HG02623 (cell line): Measurements from ENCODE around the gene POLA1.

ENCODE experiments used
- ATAC-seq: cut with Tn5 transposase; IDR thresholded peaks from one replicate; pipeline ENCODE4 v1.9.1; 2021; ENCODE audit warnings: moderate library complexity; ENCODE audit not compliant: unreplicated experiment

POLA1 gene

DNA sequence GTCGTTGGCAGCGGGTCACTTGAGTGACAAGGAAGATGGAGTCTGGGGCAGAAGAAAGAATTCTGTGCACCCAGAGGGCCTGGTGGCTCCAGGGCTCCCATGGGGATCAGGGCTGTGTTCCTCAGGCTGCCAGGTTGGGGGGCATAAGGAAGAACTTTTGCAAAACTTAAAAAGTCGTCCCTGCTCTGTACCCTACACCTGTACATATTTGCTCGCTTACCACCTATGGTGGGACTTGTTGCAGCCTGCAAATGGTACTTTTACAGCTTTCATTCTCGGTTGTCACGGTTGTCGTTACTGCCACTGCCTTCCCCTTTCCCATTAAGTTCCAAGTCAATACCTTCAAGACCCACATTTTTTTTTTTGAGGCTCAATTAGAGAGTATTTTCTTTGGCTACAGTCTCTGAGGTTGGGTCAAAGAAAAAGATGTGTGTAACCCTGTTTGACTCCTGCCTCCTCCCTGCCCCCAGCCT, 312.9 kb downstream of the POLA1 start:
- no peak for ATAC-seq

DNA sequence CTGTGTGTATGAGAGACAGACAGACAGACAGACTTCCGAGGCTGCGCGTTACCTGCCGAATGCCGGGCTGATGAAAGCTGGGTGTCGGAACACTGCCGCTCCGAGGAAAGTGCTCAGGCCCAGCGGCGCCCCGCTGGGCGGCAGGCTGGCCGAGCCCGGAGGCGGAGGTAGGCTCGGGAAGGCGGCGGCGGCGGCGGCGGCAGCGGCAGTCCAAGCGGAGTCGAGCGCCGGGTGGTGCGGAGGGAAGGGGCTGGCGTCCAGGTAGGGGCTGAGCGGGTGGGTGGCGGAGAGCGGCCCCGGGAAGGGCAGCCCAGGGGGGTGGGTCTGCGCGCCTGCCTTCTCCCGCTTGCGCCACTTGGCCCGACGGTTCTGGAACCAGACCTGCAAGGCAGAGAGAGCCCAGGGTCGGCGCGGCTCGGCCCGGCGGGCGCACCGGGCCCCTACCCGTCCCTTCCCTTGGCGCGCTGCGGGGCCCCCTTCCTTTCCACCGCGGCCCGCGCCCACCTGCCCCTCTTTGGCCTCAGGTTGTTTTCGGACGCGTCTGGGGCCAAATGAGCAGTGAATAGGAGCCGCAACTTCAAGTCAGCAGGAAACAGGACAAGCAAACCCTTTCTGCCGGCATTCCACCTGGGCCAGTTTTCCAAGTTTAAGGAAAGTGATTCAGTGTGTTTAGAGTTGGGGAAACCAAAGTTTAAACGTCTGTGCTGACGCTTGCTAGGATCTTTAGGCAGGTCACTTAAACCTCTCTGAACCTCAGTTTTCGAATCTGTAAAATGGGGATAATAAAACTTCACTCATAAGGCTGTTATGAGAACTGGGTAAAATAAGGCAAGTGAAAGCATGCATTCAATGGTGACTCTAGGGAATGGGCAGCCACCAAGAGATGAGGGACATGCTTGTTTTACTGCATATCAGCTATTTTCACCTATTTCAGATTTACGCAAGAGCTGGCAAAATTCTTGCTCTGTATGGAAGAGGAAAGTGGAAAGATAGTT, 313.6 kb downstream of the POLA1 start:
- ATAC-seq = no peak

DNA sequence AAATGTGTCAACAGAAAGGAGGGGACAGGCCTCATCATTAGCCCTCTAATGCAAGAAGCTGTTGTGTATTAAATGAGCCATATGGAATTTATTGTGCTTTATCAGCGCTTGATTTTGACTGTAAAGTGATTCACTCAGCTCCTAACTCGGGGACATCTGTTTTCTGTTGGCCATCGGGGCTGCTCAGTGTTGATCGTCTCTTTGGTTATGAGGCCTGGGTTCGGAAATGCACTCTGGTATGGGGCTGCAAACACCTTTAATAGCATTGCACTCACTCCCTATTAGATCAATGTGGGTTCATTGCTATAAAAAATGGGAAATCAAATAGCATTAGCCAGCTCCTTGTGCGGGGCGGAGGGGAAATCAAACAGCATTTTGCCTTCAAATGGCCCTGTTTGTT, 315.7 kb downstream of the POLA1 start:
- no peak for ATAC-seq

DNA sequence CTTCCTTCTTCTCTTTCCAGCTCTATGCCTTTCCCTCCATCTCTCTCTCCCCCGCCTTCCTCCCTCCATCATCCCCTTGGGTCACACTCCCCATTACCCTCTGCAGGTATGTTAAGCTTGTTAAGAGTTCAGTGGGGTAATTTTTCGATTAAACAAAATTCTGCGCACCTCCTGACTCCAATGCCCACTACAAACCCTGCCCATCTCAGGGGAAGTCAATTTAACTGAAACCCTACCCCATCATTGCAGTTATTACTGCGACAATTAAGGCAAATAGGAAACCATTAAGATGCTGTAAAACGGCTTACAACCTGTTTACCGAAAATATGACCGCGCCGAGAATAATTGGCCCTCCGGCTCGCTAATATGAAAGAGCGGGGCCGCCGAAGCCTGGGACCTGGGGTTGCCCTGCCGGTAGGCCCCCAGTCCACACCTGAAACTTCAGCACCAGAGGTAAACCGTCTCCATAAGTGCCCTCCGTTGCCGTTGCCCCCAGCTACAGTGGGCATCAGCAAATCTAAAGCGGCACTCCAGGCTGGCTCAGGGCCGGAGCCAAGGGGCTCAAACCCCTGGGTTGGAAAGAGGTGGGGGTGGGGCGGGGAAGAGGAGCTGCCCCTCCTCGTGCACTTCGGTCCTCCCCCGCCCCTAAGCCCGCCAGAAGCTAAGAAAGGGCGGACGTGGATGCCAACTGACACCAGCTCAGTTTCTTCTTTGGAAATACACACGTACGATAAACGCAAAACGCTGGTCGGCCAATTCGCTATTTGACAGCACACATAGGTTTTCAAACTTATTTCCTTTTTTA, 317.3 kb downstream of the POLA1 start:
- ATAC-seq = no peak

DNA sequence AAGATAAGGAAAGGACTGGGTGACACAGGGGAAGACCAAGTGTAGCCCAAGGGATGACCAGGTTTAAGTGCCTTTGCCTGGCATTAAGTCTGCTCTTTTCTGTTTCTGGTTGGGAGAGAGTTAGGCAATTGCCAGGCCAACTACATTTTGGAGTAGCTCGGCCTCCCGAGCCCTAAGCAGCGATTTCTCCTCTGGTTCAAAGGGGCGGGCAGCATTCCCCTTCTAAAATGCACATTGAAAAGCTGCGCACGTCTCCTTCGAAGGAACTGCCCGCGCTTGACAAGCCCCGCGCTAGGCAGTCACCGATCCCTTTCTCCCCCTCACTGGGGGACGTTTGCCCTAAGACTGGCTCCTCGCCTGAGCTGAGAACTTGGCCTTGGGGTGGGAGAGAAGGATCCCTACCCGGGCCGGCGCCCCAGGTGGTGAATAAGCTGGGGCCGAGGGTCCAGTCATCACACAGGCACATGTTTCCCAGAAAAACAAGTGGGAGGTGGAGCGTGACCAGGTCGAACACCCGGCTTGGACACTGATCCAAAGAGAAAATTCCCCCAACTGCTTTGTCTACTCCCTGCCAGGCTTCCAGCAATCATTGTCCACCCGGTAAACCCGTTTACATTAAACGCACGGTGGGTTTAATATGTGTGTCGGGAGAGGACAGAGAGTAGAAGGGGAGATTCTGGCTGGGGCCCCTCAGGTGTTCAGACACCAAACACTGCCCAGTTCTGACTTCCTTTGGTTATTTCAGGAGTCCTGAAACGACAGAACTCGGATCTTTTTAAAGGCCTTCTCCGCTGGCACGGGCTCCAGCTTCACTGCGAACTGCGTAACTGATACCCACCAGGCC, 318.1 kb downstream of the POLA1 start:
- ATAC-seq = no peak

DNA sequence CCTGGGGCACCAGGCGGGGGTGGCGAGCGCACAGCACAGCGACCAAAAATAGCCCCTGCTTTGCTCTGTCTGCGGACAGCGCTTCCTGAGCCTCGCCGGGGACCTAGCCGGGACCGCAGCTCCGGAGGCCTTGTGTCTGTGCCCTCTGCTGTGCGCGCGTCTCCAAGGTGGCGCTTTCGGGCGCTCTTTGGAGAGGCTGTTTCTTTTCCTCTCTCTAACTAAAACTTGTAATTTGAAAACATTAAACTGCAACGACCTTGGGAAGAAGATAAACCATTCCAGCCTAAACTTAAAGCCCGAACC, 318.7 kb downstream of the POLA1 start:
- ATAC-seq = no peak

DNA sequence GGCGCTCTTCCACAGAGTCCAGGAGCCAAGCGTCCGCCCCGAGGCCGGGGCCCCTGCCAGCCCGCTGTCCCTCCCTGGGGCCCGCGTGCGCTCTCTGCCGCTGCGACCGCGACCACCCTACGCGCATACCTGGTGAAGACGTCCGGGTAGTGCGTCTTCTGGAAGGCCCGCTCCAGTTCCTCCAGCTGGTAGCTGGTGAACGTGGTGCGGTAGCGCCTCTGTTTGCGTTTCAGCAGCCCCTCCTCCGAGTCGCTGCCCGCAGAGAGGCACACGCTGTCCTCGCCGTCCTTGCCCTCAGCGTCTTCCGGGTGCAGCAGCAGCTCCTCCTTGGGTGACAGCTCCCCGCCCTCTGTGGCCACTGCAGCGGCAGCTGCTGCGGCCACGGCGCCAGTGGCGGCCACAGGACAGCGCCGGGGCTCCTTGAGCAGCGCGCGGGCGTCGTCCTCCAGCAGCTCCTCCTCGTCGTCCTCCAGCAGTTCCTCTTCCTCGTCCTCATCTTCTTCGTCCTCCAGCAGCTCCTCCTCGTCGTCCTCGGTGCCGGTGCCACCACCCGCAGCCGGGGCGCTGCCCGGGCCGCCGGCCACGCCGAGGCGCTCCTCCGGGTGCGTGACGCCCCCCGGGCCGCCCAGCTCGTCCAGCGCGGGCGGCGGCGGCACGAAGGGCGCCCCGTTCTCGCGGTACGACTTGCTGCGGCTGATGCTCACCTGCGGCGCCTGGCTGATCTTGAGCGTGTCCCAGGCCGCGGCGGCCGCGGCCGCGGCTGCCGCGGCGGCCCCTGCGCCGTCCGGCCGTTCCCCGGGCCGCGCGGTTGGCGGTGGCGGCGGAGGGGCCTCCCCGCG, 319.3 kb downstream of the POLA1 start:
- no peak for ATAC-seq

DNA sequence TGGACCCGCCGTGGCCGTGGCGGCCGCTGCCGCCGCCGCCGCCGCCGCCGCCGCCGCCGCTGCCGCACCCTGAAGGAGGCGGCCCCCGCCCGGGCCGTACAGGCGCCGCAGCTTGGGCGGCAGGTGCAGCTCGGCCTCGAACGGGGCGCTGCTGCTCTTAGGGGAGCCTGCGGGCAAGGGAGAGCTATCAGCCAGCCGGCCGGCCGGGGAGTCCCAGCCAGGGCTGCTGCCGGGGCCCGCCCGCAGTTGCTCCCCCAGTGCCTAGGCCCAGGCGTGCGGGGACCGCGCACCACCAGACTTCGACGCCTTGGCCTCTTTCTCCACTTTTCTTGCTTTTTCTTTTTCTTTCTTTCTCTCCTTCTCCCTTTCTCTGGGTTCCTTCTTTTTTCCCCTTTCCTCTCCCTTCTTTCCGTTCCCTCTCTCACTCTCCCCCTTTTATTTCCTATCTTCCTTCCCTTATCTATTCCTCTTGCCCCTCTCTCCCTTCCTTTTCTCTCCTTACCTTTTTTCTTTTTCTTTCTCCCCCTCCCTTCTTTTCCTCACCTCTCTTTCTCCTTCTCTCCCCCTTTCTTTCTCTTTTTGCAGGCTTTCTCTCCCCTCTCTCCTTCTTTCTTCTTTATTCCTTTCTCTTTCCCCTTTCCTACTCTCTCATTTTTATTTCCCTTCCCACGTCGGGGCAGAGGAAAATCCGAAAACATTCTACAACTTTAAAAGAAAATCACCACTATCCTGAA, 320.1 kb downstream of the POLA1 start:
- no peak for ATAC-seq

DNA sequence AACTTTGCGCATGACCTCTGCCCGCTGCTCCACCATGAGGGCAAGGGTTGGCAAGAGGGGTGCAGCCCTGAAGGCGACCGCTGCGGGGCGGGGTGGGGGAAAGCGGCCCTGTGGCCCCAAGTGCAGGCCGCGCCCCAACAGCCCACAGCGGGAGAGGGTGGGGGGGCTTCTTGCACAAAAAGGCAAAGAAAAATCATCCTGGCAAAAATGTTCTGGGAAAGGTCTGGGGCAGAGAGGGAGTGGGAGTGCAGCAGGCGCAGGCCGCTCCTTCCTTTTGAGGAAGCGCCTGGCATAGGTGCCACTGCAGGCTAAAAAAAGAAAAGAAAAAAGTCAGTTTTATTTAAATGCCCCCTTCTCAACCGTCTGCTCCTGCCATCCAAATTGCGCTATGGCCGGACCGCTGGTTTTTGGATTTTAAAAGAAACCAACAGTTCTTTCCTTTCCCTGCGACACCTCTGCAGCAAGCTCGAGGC, 320.7 kb downstream of the POLA1 start:
- ATAC-seq = no peak

DNA sequence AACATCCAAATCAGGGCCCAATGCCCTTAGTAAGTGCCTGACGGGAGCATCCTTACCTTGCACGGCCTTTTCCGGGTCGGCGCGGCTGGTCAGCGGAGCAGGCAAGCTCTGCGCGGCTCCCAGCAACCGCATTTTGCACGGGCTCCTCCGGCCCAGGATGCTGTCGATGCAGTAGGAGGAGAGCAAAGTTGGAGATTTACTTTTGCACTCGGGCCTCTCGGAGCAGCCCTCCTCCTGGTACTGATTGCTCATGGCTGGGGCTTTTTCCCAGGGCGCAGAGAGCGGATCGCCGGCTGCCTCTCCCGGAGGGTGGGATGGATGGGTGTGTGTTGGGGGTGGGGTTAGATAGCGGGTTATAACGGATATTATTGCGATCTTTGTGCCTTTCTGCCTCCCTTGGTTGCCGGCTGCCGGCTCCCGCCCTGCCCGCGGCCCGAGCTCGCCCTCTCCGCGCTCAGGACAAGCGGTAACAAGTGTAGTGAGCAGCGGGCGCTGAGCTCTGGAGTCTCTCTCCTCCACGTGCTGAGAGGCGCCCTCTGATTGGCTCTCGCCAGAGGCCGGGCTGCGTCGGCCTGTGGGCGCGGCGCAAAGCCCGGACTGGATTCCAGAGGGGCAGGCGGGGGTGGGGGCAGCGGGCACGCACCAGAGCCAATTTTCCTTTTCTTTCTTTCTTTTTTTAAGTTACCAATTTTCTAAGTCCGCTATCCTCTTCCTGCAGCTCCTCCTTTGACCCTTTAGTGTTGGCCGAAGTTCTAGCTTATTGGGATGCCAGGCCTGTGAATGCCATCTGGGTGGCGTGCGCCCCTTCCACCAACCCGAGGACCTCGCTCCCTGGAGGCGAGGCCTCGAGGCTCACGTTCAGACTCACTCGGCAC, 322.0 kb downstream of the POLA1 start, which contains the start of gene ARX:
TSS of gene ARX (minus strand) at position 480 of the 875 bp plus-strand sequence. CDS start at position 252, 228 bp downstream.
- no peak for ATAC-seq

DNA sequence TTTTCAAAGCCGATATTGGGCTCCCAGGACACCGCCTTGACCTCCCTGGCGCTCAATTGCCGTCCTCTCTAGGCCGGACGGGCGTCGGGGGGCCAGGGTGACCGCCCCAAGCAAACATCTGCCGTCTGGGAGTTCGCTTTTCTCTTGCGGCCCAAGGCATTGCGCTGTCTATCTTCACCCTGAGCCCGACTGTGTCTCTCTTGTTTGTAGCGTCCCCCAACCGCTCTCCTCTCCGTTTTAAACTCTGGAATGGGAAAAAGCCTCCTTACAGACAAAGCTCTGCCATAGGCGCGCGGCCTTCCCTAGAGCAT, 322.6 kb downstream of the POLA1 start:
- ATAC-seq = no peak

DNA sequence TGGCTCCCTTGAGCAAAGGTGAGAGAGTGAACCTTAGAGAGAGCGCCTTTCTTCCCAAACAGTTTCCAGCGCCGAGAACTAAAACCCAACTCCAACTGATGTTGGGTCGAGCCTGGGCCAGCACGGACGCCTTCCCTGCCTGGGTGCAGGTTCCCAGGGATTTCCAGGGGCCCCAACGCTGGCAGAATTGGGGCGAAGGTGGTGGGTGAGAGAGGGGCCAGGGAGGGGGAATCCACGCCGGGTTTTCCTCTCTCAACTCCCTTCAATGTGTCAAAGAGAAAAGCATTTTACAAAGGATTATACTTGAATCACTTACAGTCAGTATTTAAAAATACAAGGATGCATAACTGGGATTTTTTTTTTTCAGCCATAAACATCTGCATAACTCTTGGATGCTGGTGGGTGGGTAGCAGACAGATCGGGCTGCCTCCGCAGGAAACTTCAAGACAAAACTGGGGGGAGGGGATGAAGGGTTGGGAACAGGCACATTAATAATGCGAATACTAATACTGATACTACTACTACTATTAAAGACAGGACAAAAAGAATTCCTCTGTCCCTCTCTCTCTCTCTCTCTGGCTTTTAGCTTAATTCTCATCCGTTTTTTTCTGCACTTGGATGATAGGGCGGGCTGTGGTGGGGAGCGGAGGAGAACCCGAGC, 323.4 kb downstream of the POLA1 start:
- no peak for ATAC-seq

DNA sequence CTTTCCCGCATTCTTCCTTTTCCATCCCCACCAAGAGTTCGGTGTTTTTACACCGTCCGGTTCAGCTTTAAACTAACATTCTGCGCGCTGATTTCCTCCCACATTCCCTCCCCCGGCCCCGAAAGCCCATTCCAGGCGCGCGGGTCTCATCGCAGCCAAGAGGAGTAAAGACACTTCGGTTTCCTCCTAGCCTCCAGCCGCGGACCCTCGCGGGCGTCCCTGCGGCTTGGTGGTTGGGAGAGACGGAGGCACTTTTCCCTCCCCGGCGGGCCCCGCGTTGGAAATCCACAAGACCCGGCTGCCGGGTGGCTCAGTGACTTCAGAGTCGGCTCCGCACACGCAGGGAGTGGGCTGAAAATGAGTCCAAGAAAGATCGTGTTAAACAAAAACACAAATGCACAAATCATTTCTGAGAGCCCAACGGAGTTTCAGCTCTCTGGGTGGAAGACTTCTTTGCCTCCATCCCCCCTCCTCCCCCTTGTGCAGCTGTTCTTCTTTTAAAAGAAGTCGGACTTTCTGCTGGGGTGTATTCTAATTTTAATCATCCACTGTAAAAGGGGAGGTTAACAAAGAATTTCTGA, 324.0 kb downstream of the POLA1 start:
- no peak for ATAC-seq

DNA sequence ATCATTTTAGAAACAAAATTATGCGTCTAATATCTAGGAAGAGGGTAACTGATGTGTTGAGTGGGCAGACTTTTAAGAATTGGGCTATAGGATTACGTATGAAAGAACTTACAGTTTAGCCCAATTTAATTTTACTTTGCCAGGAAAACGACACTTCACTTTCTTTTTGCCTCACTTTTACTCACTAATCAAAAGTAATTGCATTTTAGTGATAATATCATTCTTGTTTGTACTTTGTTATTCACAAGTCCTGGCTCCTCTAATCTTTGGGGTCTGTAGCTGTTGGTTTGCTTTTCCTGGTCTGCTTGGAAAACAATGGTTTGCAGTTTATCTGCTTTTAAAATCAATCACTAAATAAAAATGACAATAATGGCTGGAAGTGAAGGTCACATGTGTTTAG, 325.0 kb downstream of the POLA1 start:
- no peak for ATAC-seq

DNA sequence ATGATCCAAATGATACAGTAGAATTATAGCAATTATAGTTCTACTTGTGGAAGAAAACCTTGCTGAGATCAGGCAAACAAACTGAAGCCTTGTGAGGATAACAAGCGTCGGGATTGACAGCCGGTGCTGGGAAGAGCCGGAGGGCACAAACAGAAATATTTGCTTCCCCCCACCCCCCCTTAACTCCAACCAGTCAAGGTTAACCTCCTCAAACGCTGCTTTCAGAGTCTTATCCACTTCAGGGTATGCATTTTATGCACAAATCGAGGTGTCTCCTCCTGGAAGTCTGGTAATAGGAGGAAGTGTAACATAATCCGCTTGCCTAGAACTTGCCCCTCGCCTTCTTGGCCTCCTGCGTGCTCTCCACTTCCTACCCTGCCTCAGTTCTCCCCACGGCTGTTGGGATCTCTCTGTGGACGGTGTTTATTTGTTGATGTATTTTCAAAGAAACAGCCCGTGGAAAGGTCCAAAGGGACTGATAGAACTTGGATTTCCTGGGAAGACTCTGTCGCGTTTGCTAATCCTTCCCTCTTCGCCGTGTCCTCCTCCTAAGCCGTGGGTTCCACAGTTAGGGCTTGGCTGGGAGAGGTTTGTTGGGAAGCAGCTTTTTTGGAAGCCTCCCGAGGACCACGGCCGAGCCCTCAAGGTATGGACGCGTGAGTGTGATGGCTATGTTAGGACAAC, 326.1 kb downstream of the POLA1 start:
- ATAC-seq = no peak

DNA sequence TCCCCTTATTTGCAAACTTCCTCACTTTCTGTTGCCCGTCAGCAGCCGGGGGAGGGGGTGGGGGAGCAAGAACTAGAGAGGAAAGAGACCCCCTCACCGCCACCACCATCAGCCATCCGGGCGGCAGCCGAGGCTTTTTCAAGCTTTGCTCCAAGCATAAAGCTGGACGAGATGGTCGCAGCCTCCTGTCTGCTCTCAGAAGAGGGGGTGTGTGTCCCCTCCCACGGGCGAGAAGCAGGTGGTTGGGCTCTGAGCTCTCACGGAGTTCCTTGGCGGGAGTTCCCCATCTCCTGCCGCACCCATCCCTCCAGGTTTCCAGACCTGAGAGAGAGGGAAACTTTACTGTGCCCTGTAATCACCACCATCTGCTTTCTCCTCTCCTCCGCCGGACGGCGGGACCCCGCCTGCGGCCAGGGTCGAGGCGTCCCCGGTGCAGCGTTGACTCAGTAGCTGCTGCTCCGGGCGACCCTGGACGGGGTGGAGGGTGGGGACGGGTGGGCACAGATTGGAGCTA, 326.7 kb downstream of the POLA1 start:
- ATAC-seq = no peak
